ENCODE results near the gene ADGRA3.

The ADGRA3 gene

DNA sequence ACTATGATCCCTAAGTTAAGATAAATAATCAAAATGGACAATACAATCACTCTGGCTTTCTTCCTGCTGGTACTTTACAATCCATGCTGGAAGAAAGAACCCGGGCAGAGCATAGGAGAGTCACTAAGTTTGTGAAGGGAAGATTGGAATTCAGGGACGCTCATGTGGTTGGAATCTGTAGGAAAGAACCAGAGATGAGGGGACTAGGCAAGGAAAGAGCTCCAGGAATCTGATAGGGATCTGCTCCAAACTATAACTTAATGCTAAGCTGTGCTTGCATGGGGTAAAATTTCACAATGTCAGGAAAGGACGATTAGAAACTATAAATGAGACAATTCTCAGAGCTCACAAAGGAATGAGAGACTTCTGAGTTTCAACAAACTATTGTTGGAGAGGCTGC is 167.5 kb downstream of the ADGRA3 start:
- no peak for TF ChIP-seq CTCF (IDR thresholded peaks at IDR 0.05; ENCODE audit: extremely low read depth, missing control alignments)
- no peak for DNase-seq (ENCODE audit: low spot score)

GRCh38 chr4:22345678-22346077 is 170.2 kb downstream of the ADGRA3 start:
- TF ChIP-seq CTCF (IDR thresholded peaks at IDR 0.05; ENCODE audit: extremely low read depth, missing control alignments), result no peak
- DNase-seq (ENCODE audit: low spot score), result no peak

- no peak for TF ChIP-seq CTCF (IDR thresholded peaks at IDR 0.05; ENCODE audit: extremely low read depth, missing control alignments)
Measured at GRCh38 chr4:22345055-22345454, 170.8 kb downstream of the ADGRA3 start.

GRCh38 chr4:22343606-22344005 is 172.3 kb downstream of the ADGRA3 start:
- DNase-seq (ENCODE audit: low spot score), result no peak
- TF ChIP-seq CTCF (IDR thresholded peaks at IDR 0.05; ENCODE audit: extremely low read depth, missing control alignments), result no peak

More at GRCh38 chr4:22345055-22345454, 170.8 kb downstream of the ADGRA3 start:
- DNase-seq (ENCODE audit: low spot score), result no peak

GRCh38 chr4:22339491-22339890 is 176.4 kb downstream of the ADGRA3 start:
- DNase-seq (ENCODE audit: low spot score), result no peak

DNA sequence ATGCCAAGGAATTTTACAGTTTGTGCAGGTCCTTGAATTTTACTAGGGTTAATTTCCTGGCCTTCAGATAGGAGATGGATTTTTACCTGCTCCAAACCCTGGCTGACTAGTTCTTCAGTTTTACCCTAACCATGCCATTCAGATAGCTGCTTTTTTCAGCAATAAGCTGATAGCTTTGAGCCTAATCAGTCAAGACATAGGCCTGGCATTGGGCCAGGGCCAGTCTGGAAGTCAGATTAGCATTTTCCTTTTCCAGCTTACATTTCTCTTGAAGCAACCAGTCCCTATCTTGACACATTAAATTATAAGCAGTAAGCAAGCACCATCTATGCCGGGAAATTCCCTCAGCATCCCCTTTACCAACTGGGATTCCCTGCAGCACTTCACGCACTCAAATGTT is 177.1 kb downstream of the ADGRA3 start:
- no peak for TF ChIP-seq CTCF (IDR thresholded peaks at IDR 0.05; ENCODE audit: extremely low read depth, missing control alignments)
- DNase-seq (ENCODE audit: low spot score), result no peak

More at GRCh38 chr4:22339491-22339890, 176.4 kb downstream of the ADGRA3 start:
- TF ChIP-seq CTCF (IDR thresholded peaks at IDR 0.05; ENCODE audit: extremely low read depth, missing control alignments), result no peak
